Right lobe of liver (tissue), 4 donors: ENCODE results near the gene GATA3.

Experiments used
- CTCF ChIP-seq, 4 donors: fragments of 200-600 bp in 3 of 4; fragments of 450-650 bp in 1 of 4; IDR thresholded peaks; one replicate each; pipeline versions ENCODE4 v1.5.1 to v1.8.0; 2016 to 2022; ENCODE audit warnings: antibody characterized with exemption in 4 of 4, mild to moderate bottlenecking in 2 of 4
- POLR2A ChIP-seq: fragments of 450-650 bp; IDR thresholded peaks from one replicate; pipeline ENCODE4 v1.6.1; 2017; ENCODE audit warnings: antibody characterized with exemption, mild to moderate bottlenecking
- donor health status: DM: no; HTN: no; CAD: no.
- donor health status: DM: no; HTN: no; CAD: no.
- donor health status: DM: no; HTN: yes; CAD: no.

- TF ChIP-seq CTCF (IDR thresholded peaks at IDR 0.05) (no peak), POLR2A (no peak)
These were observed 12.3 kb upstream of the GATA3 start for GRCh38 chr10:8041992-8042720.
